Loucy (cell line): ENCODE data around the gene ALCAM.

Experiments
- EZH2phosphoT487 ChIP-seq: fragments of 200-600 bp; IDR thresholded peaks from 2 replicates; pipeline ENCODE4 v1.6.1; 2018; ENCODE audit warnings: antibody characterized with exemption, mild to moderate bottlenecking, moderate library complexity, borderline replicate concordance
- TF ChIP-seq, protein P1 (sequence below): fragments of 200-600 bp; sonication (generic); conservative IDR thresholded peaks from 2 replicates; pipeline ENCODE4 v1.5.1; 2014; ENCODE audit warnings: mild to moderate bottlenecking, antibody characterized with exemption, low read length

GRCh38 chr3:105480768-105481167, 114.1 kb downstream of the ALCAM start:
- TF ChIP-seq, protein P1, sequence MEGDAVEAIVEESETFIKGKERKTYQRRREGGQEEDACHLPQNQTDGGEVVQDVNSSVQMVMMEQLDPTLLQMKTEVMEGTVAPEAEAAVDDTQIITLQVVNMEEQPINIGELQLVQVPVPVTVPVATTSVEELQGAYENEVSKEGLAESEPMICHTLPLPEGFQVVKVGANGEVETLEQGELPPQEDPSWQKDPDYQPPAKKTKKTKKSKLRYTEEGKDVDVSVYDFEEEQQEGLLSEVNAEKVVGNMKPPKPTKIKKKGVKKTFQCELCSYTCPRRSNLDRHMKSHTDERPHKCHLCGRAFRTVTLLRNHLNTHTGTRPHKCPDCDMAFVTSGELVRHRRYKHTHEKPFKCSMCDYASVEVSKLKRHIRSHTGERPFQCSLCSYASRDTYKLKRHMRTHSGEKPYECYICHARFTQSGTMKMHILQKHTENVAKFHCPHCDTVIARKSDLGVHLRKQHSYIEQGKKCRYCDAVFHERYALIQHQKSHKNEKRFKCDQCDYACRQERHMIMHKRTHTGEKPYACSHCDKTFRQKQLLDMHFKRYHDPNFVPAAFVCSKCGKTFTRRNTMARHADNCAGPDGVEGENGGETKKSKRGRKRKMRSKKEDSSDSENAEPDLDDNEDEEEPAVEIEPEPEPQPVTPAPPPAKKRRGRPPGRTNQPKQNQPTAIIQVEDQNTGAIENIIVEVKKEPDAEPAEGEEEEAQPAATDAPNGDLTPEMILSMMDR = no peak
- no peak for TF ChIP-seq EZH2phosphoT487
